Adrenal gland (tissue), 12 donors: Measurements from ENCODE around the gene CD86. TPM values are rescaled to one million over a fixed set of nuclear protein-coding genes. Genes with fewer than 3 reads are reported as not detected.

ENCODE experiments used
- DNase-seq, 7 donors: peaks; one replicate each; pipeline ENCODE4 v3.0.0-alpha.2; 2019 to 2020
- H3K27ac ChIP-seq, 5 donors: fragments of 200-600 bp; sonication (generic) in 4 of 5; 1 replicate in 3 of 5; 2 replicates in 2 of 5; pipeline versions ENCODE4 v1.5.1 to v1.8.0; 2016 to 2020; ENCODE audit warnings: mild to moderate bottlenecking in 1 of 5
- H3K27me3 ChIP-seq: fragments of 200-600 bp; 2 replicates; pipeline ENCODE4 v1.8.0; 2021
- H3K36me3 ChIP-seq, 2 donors: fragments of 200-600 bp; replicated peaks in 1 of 2; 1 replicate in 1 of 2; 2 replicates in 1 of 2; pipeline versions ENCODE4 v1.5.1 to v1.8.0; 2018 to 2022
- H3K4me1 ChIP-seq, 2 donors: fragments of 200-600 bp; replicated peaks in 1 of 2; 1 replicate in 1 of 2; 2 replicates in 1 of 2; pipeline versions ENCODE4 v1.5.1 to v1.8.0; 2018 to 2021
- H3K4me3 ChIP-seq, 4 donors: fragments of 200-600 bp; sonication (generic) in 3 of 4; one replicate each; pipeline ENCODE4 v1.5.1; 2016 to 2018
- H3K9me3 ChIP-seq, 3 donors: fragments of 200-600 bp; sonication (generic) in 1 of 3; replicated peaks in 1 of 3; 1 replicate in 2 of 3; 2 replicates in 1 of 3; pipeline versions ENCODE4 v1.5.1 to v1.8.0; 2016 to 2021
- POLR2A ChIP-seq, 2 donors: fragments of 450-650 bp; IDR thresholded peaks; one replicate each; pipeline ENCODE4 v1.6.1; 2017; ENCODE audit warnings: antibody characterized with exemption in 2 of 2, mild to moderate bottlenecking in 2 of 2, moderate library complexity in 1 of 2
- WGBS, 4 donors: extraction: QIAGEN DNeasy Blood & Tissue Kit in 2 of 4; methylation state at CpG; one replicate each; pipeline versions ENCODE4 v1.1.5 to v1.1.7; 2013 to 2017; 5-methylcytosine and 5-hydroxymethylcytosine counted together
- intact Hi-C, 2 donors: fragments of 100-400 bp; cut with DNase I; formaldehyde crosslinking; loops; one replicate each; pipeline versions ENCODE4 v1.14.1 to v1.15.0; 2022 to 2023
- polyA plus RNA-seq, 3 donors: library from polyadenylated mRNA; stranded (reverse); fragments of 200-250 nt in 2 of 3; fragments of 350-450 nt in 1 of 3; fragmentation: Illumina TruSeq in 1 of 3; extraction: RNeasy Lipid Tissue Mini Kit (QIAGEN cat#74804) in 1 of 3; gene quantifications; one replicate each; pipeline ENCODE4 v1.2.3, GENCODE V29; 2013 to 2014
- small RNA-seq, 2 donors: library from RNA; depleted of rRNA; stranded (forward); fragments of <200 nt; gene quantifications; one replicate each; pipeline ENCODE3, GENCODE V24; 2016
- total RNA-seq, 9 donors: library from RNA; depleted of rRNA in 4 of 9; stranded (reverse); fragments of >200 nt in 4 of 9; fragments of 120-200 nt in 1 of 9; fragmentation: NEBNext Ultra II Directional in 1 of 9; extraction: Animal tissue kit (Norgen Biotek cat#: 25700) in 1 of 9; gene quantifications; one replicate each; pipeline versions ENCODE4 v1.1.0 to v1.2.4, GENCODE V29; 2013 to 2023
- TF ChIP-seq, protein P1 (sequence below), 6 experiments: fragments of 450-650 bp in 4 of 6; fragments of 200-600 bp in 2 of 6; sonication (generic) in 1 of 6; IDR thresholded peaks; 1 replicate in 5 of 6; 2 replicates in 1 of 6; pipeline versions ENCODE4 v1.5.1 to v1.8.0; 2016 to 2021; ENCODE audit warnings: antibody characterized with exemption in 6 of 6, mild to moderate bottlenecking in 2 of 6, moderate library complexity in 1 of 6
- donor health status: healthy with polysubstance abuse.
- donor health status: Bipolar disorder and iron deficiency.
- donor health status: DM: yes; HTN: yes; CAD: no.
- donor health status: DM: no; HTN: no; CAD: no.
- donor health status: DM: no; HTN: no; CAD: no.
- donor health status: DM: yes; HTN: yes; CAD: no.

CD86 gene
- total and polyA plus RNA-seq, 12 donors, result 2.1 to 23.3 (median 8.9) TPM

GRCh38 chr3:122168044-122168443, 112.9 kb downstream of the CD86 start:
- intact Hi-C loops, result no loop called here
- no peaks in the 10 kb centered on the region for H3K4me1 ChIP-seq
- no peaks in the 10 kb centered on the region for H3K9me3 ChIP-seq
- no peak overlapping the region for H3K4me3 ChIP-seq
- no peaks in the 10 kb centered on the region for H3K27me3 ChIP-seq
- H3K36me3 ChIP-seq, result no peaks in the 10 kb centered on the region
- no peak overlapping the region for H3K27ac ChIP-seq
- DNase-seq, result no peak
- WGBS, 4 donors, result 51 to 80% (median 78%) methylated on average over 1 to 3 of the region's 3 CpGs
- TF ChIP-seq POLR2A (IDR thresholded peaks at IDR 0.05), result no peak
- TF ChIP-seq, protein P1, sequence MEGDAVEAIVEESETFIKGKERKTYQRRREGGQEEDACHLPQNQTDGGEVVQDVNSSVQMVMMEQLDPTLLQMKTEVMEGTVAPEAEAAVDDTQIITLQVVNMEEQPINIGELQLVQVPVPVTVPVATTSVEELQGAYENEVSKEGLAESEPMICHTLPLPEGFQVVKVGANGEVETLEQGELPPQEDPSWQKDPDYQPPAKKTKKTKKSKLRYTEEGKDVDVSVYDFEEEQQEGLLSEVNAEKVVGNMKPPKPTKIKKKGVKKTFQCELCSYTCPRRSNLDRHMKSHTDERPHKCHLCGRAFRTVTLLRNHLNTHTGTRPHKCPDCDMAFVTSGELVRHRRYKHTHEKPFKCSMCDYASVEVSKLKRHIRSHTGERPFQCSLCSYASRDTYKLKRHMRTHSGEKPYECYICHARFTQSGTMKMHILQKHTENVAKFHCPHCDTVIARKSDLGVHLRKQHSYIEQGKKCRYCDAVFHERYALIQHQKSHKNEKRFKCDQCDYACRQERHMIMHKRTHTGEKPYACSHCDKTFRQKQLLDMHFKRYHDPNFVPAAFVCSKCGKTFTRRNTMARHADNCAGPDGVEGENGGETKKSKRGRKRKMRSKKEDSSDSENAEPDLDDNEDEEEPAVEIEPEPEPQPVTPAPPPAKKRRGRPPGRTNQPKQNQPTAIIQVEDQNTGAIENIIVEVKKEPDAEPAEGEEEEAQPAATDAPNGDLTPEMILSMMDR (IDR thresholded peaks at IDR 0.05), result no peak

- Histone ChIP-seq H3K4me3 (no peak overlapping the region), H3K27ac (no peak overlapping the region), H3K27me3 (peaks cover 3% of the 10 kb centered on the region), H3K9me3 (no peaks in the 10 kb centered on the region), H3K4me1 (no peaks in the 10 kb centered on the region), H3K36me3 (no peaks in the 10 kb centered on the region)
- intact Hi-C loops, result no loop called here
- TF ChIP-seq, protein P1 (IDR thresholded peaks at IDR 0.05), result no peak
- no peak for TF ChIP-seq POLR2A (IDR thresholded peaks at IDR 0.05)
- whole genome bisulfite sequencing, 4 donors, result 67 to 78% (median 74%) methylated on average over 3 of the region's 3 CpGs
- no peak for DNase-seq
These were observed 114.7 kb downstream of the CD86 start for GRCh38 chr3:122169911-122170310.

Small RNA genes within 50 kb of the gene (small RNA-seq; reads per million reads assigned to genes)
- gene RF00019, result 0 reads per million in 2 donors

Other genes starting within 250 kb of the CD86 start
- 10 to 100 TPM in 4 of 9 donors, 1 to 10 TPM in 5; 6.5 to 22.9 (median 9.8) TPM for gene IQCB1, start 220.3 kb upstream of the CD86 start, total RNA-seq
- 10 to 100 TPM; 11.9 to 13.9 (median 13.3) TPM for gene IQCB1, start 220.3 kb upstream of the CD86 start, polyA plus RNA-seq
- gene EAF2, start 220.2 kb upstream of the CD86 start, total RNA-seq, result 10 to 100 TPM in 1 of 9 donors, 1 to 10 TPM in 8; 1.4 to 13.9 (median 5.5) TPM
- 1 to 10 TPM; 4.0 to 8.1 (median 6.4) TPM for gene EAF2, start 220.2 kb upstream of the CD86 start, polyA plus RNA-seq
- 1 to 10 TPM; 1.4 to 4.0 (median 2.4) TPM for gene SLC15A2, start 161.0 kb upstream of the CD86 start, total RNA-seq
- 1 to 10 TPM in 2 of 3 donors, under 1 TPM in 1; 0.51 to 2.1 (median 1.2) TPM for gene SLC15A2, start 161.0 kb upstream of the CD86 start, polyA plus RNA-seq
- 1 to 10 TPM in 6 of 9 donors, under 1 TPM in 2, not detected in 1; 0.44 to 5.6 (median 2.6) TPM for gene ILDR1, start 33.1 kb upstream of the CD86 start, total RNA-seq
- under 1 TPM; 0.32 to 0.62 (median 0.34) TPM for gene ILDR1, start 33.1 kb upstream of the CD86 start, polyA plus RNA-seq
- under 1 TPM in 4 of 9 donors, not detected in 5; 0.04 to 0.55 (median 0.13) TPM for gene CASR, start 128.3 kb downstream of the CD86 start, total RNA-seq
- gene CASR, start 128.3 kb downstream of the CD86 start, polyA plus RNA-seq, result under 1 TPM in 2 of 3 donors, not detected in 1; 0.03 to 0.08 TPM